Stimulated activated CD8-positive, alpha-beta memory T cell treated with anti-CD3 and anti-CD28 coated beads, Interleukin-4, amount 100 ng/mL, for 1 hour (primary cell): ENCODE data around the gene SLC26A9.

ENCODE experiments used
- DNase-seq, 2 donors: peaks; one replicate each; pipeline ENCODE4 v3.0.0-alpha.2; 2020; ENCODE audit warnings: low read depth in 2 of 2, low spot score in 1 of 2

Gene SLC26A9

GRCh38 chr1:205949753-205950152 lies 6.5 kb upstream of the SLC26A9 start:
- DNase-seq = no peak

GRCh38 chr1:205948886-205949285 lies 5.6 kb upstream of the SLC26A9 start:
- no peak for DNase-seq

DNA sequence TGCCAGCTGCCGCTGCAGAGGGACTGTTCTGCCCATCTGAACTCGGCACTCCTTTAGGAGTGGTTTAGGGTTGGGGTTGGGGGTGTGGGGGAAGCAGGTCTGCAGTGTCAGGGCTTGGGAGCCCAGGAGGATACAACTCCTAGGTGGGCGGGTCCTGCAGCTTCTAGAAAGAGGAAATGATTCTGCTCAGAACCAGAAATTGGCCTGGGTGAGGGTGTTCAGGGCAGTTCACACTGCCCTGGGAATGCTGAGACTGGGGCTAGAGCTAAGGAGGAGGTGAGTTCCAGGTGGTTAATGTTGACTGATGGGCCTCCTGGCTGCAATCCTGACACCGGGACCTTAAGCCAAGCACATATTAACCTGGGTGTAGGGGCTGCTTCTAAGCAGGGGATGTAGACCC lies 4.8 kb upstream of the SLC26A9 start:
- no peak for DNase-seq

GRCh38 chr1:205947024-205947423 lies 3.8 kb upstream of the SLC26A9 start:
- DNase-seq = no peak

DNA sequence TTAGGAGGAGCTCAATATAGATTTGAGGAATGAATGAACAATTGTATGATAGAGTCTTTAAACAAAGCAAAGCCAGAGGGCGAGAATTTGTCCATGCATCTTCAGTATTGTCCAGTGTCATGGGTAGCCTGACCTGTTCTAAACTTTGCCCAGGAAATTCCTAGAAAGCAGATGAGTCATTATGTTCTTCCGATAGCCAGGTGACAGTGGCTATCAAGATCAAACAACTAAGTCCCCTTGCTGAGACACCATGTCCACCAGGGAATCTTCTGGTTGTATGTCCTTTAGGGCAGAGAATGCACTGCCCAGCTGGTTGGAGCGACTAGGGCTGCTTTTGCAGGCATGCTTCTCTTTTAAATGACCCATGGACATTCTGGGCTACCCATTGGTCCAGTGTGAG lies 1.8 kb upstream of the SLC26A9 start:
- no peak for DNase-seq

- no peak for DNase-seq
These were observed 1.3 kb upstream of the SLC26A9 start for GRCh38 chr1:205944525-205944924.

GRCh38 chr1:205942631-205943159 lies 561 bp downstream of the SLC26A9 start:
- DNase-seq = no peak

DNA sequence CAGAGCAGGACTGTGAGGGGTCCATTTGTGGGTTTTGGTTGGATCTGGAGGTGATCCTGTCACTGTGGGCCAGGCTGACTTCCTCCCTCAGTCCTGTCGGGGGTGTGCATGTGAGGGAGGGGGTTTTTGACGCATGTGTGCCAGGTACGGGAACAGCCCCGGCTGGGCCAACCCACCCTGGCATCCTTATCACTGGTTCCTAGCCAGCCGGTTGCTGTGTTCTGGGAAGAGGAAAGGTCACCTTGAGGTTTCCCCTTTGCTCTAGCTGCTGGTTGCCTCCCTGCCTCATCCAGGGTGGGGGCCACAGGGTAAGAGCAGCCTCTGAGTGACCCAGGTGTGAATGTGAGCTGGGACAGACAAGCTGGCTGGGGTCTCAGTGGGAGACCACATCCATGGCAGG lies 2.5 kb downstream of the SLC26A9 start:
- DNase-seq = no peak

DNA sequence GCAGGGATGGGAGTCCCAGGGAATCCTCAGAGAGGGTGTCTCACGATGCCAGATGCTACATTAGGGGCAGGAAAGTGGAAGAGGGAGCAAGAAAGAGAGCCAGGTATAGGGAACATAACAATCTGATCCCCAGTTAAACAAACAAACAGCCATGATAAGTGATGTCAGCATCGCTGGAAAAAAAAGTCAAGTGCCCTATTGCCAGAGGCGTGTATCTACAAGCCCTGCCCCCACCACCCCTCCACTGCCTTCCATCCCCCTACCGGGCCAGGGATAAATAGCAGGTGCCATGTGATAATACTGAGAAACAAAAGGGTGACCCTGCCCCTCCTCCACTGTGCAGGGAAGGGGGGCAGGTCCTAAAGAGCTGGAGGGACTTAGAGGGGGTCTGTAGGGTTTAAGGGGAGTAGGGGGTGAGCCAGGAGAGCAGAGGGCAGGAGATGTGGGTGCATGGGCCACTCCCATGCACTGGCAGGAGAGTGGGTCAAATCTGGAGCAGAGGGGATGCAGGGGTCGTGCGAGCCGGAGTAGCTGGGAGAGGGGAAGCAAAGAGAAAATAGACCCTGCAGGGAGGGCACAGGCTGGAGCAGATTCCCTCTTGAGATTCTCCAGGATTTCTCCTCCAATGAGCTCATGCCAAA lies 3.4 kb downstream of the SLC26A9 start:
- DNase-seq = no peak

DNA sequence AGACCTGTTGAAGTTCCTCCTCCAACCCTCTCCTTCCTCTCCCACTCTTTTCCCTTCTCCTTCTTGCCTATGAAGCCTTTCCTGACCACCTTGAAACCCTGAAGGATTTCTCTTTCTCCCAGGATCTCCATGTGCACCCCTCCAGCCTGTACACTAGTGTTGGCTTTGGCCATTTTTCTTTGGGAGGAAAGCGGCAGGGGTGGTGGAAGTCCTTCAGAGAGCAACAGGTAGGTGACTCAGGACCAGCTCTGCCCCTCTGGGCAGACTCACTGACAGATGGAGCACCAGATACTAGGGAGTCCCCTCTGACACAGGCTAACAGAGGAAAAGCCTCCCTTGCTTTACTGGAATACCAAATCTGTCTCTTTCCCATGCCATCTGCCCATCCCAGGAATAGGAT lies 4.6 kb downstream of the SLC26A9 start:
- no peak for DNase-seq

DNA sequence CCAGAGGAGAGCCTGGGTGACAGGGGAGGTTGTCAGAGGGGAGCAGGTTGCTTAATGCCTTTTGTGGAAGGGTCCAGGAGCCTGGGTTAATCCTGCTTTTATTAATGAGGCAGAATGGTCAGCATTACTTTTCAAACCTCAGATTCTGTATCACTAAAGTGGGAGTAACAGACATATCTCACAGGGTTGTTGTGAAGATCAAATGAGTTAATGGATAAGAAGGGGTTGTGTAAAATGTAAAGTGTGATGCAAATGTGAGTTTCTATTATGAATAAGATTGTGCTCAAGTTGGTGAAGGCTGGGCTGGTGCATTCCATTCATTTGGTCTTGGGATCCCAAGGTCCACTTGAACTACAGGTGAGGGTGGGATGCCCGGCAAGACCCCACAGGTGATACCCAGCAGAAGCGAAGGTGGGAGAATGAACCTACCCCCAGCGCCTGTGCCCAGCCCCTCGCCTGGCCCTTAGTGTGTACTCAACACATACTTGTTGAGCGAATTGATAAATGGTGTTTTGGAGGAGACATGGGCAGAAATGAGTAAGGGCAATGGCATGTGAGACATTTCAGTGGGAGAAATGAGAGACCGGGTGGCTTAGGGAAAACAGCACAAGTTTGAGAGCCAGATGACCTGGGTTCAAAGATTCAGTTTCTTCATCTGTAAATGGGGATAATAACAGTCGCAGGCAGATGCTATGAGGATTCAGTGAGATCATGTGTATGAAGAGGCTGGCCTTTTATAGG lies 6.2 kb downstream of the SLC26A9 start:
- DNase-seq = no peak

DNA sequence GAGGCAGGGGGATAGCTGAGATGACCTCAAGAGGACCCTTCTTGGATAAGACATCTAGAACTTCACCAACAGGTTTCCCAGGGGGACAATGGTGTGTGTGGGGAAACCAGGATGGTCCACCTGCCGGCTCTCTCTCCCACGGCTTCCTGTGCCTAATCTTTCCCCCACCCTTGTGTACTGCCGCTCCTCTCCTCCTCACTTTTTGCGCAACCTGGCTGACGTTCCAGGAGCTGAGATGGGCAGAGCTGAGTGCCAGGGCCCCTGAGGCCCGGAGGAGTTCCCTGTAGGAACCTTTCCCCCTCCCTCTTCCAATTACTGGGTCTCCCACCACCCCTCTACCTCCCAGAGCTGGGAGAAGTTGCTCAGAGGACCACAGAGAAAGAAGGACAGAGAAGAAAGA lies 6.9 kb downstream of the SLC26A9 start:
- no peak for DNase-seq

DNA sequence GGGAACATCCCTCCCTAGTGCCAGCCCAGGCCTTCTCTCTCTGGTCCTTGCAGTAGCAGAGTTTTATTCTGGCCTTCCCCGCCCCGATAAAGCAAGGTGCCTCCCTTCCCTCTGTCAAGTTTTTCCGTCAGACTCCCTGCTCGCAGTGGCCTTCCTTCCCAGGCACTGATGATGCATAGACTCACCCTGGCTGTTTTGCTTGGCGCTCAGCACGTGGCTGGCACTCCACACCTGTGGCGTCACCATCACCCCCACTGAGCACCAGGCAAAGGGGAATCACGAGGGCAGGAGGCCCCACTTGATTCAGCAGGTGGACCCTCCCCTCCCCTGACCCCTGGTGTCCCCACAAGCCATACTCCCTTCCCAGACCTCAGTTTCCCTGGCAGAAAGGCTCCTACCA lies 7.4 kb downstream of the SLC26A9 start:
- DNase-seq = no peak

DNA sequence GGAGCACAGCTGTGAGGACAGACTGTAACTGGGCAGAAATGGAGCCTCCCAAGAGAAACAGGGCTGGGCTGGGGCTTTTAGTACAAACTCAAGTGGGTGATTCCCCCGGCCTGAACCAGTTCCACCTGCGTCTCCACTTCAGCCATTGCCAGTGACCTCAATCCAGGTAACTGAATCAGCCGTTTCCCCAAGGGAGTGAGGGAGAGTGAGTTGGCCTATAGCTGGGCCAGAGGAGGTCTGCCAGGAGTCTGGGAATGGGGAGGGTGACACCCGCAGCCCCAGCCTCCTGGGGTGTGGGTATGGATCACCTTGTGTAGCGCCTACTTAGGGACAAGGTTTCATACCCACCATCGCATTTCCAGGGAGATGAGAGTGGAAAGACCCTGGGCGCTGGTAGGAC lies 8.5 kb downstream of the SLC26A9 start:
- no peak for DNase-seq

GRCh38 chr1:205933671-205934618 lies 9.3 kb downstream of the SLC26A9 start:
- no peak for DNase-seq

GRCh38 chr1:205932776-205933175 lies 10.5 kb downstream of the SLC26A9 start:
- no peak for DNase-seq

- DNase-seq = no peak
These were observed 12.4 kb downstream of the SLC26A9 start for GRCh38 chr1:205930799-205931281.

DNA sequence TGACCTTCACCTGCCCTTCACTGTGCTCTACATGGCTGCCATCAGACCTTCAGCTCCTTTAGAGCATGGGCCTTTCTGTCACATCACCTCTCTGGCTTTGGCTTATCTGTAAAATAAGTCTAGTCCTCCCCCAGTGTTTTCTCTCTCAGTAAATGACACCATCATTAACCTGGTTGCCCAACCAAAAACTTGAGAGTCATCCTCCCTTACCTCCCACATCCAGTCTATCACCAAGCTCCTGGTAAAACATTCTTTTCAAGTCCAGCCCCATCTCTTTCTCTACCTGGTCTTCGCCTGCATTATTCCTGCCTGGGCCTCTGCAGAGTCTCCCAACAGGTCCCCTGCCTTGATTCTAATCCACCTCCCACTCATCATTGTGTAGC lies 13.1 kb downstream of the SLC26A9 start:
- DNase-seq = no peak

- DNase-seq = no peak
These were observed 13.6 kb downstream of the SLC26A9 start for GRCh38 chr1:205929496-205930194.

DNA sequence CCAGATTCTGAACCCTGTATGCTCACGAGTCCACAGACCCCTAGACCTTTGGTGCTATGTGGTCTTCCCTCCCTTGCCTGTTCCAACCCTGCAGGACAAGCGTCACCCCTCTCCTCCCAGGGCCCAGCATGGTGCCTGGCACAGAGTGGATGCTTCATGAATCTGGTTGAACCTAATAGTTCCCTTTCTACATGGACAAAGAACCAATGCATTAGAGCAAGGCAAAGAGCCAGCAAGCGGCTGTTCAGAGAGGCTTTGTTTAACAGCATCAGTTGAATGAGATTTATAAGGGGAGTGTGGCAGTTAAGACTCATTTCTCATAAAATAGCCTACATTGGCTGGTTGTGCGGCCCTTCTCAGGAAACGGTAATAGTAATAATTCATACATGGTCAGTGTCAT lies 14.9 kb downstream of the SLC26A9 start:
- no peak for DNase-seq

GRCh38 chr1:205927676-205928075 lies 15.6 kb downstream of the SLC26A9 start:
- no peak for DNase-seq
